K562 (cell line): Measurements from ENCODE around the gene IGLL1. TPM values are rescaled to one million over a fixed set of nuclear protein-coding genes. Genes with fewer than 3 reads are reported as not detected.

Source experiments
- ATAC-seq: fragments of 200-7000 bp; cut with Tn5 transposase; 3 replicates; pipeline ENCODE4 v1.9.1; 2020; ENCODE audit warnings: moderate library complexity
- BruUV-seq: library from RNA; stranded (reverse); fragments of 400-500 nt; replicated peaks from 2 replicates; lab custom pipeline; 2021; lab: Mats Ljungman, UMichigan
- CTCF ChIA-PET: fragments of 300-600 bp; formaldehyde crosslinking; extraction: SDS; loops from one replicate; lab custom pipeline; 2021; ENCODE audit warnings: low intra/inter-chr PET ratio; lab: Yijun Ruan, JAX
- POLR2A ChIA-PET: fragments of 300-600, 350-650 bp; sonication (Branson Sonifier 250); formaldehyde crosslinking; extraction: SDS; loops from one replicate; lab custom pipeline; 2021; ENCODE audit warnings: antibody characterized with exemption, inconsistent platforms; lab: Yijun Ruan, JAX
- DNase-seq, 4 experiments: peaks; one replicate each; pipeline versions ENCODE4 v3.0.0 to v3.0.0-alpha.2; 2011 to 2018; ENCODE audit warnings: low spot score in 3 of 4, mixed read lengths in 3 of 4; ENCODE audit errors: extremely low read depth in 1 of 4
- FAIRE-seq: peaks from 2 replicates; lab custom pipeline; 2011; peaks lifted over from hg19 to GRCh38; lab: Jason Lieb, UNC
- H2AFZ ChIP-seq: 2 replicates; pipeline ENCODE4 v1.6.0; 2011; ENCODE audit warnings: low read depth, low read length, control low read depth, inconsistent platforms
- H3K27ac ChIP-seq: fragments of 200-600 bp; 3 replicates; pipeline ENCODE4 v1.8.0; 2011; ENCODE audit warnings: low read depth, mild to moderate bottlenecking, control low read depth, inconsistent platforms, low read length, moderate library complexity, mixed read lengths; ENCODE audit errors: extremely low read depth
- H3K27me3 ChIP-seq, 2 experiments: fragments of 300-600 bp in 1 of 2; 2 replicates in 1 of 2; 3 replicates in 1 of 2; pipeline versions ENCODE4 v1.6.0 to v1.8.0; 2011; ENCODE audit warnings: inconsistent platforms in 2 of 2, low read length in 2 of 2, mild to moderate bottlenecking in 1 of 2, mixed read lengths in 1 of 2, moderate library complexity in 1 of 2; ENCODE audit not compliant: control insufficient read depth in 2 of 2, insufficient read depth in 2 of 2
- H3K36me3 ChIP-seq: fragments of 300-600 bp; 3 replicates; pipeline ENCODE4 v1.8.0; 2011; ENCODE audit warnings: mild to moderate bottlenecking, low read length, inconsistent platforms; ENCODE audit not compliant: control insufficient read depth, insufficient read depth
- H3K4me1 ChIP-seq, 2 experiments: fragments of 200-600 bp in 1 of 2; replicated peaks in 1 of 2; 2 replicates in 1 of 2; 3 replicates in 1 of 2; pipeline versions ENCODE4 v1.5.1 to v1.8.0; 2011; ENCODE audit warnings: inconsistent platforms in 2 of 2, low read length in 2 of 2, mild to moderate bottlenecking in 1 of 2, mixed read lengths in 1 of 2, moderate library complexity in 1 of 2; ENCODE audit not compliant: control insufficient read depth in 2 of 2, insufficient read depth in 2 of 2
- H3K4me2 ChIP-seq: 2 replicates; pipeline ENCODE4 v1.6.1; 2011; ENCODE audit warnings: low read length, control low read depth, inconsistent platforms, mixed read lengths; ENCODE audit not compliant: insufficient read depth
- H3K4me3 ChIP-seq: fragments of 200-600 bp; sonication (generic), shearing (Covaris generic); 2 replicates; pipeline ENCODE4 v1.5.1; 2016; ENCODE audit warnings: control low read depth, inconsistent platforms
- H3K79me2 ChIP-seq: fragments of 200-600 bp; 3 replicates; pipeline ENCODE4 v1.8.0; 2011; ENCODE audit warnings: low read length, inconsistent platforms; ENCODE audit not compliant: control insufficient read depth, insufficient read depth
- H3K9ac ChIP-seq, 2 experiments: 2 replicates each; pipeline versions ENCODE4 v1.6.0 to v1.6.1; 2011; ENCODE audit warnings: low read depth in 2 of 2, low read length in 2 of 2, control low read depth in 1 of 2, inconsistent platforms in 1 of 2, mild to moderate bottlenecking in 1 of 2, mixed read lengths in 1 of 2; ENCODE audit not compliant: insufficient read depth in 1 of 2
- H3K9me1 ChIP-seq: one replicate; pipeline ENCODE4 v1.6.0; 2011; ENCODE audit warnings: inconsistent platforms, mild to moderate bottlenecking, low read length, moderate library complexity; ENCODE audit not compliant: control insufficient read depth, insufficient read depth
- H3K9me3 ChIP-seq: replicated peaks from 2 replicates; pipeline ENCODE4 v1.5.1; 2011; ENCODE audit warnings: low read depth, low read length, inconsistent platforms; ENCODE audit not compliant: control insufficient read depth, insufficient read depth
- H4K20me1 ChIP-seq: replicated peaks from 2 replicates; pipeline ENCODE4 v1.6.1; 2011; ENCODE audit warnings: low read length, inconsistent platforms, mixed read lengths; ENCODE audit not compliant: control insufficient read depth, insufficient read depth
- HDAC3 ChIP-seq: fragments of 450-650 bp; IDR thresholded peaks from 2 replicates; pipeline ENCODE4 v1.6.1; 2018; ENCODE audit warnings: borderline replicate concordance, mild to moderate bottlenecking, moderate library complexity; ENCODE audit not compliant: partially characterized antibody
- ID3 ChIP-seq, 2 experiments: fragments of 250-450 bp in 1 of 2; fragments of 450-650 bp in 1 of 2; sonication (Bioruptor Pico) in 1 of 2; IDR thresholded peaks; 2 replicates each; pipeline versions ENCODE4 v1.6.1 to v1.8.0; 2016 to 2021; ENCODE audit warnings: mild to moderate bottlenecking in 2 of 2, moderate library complexity in 2 of 2, missing compliant biosample characterization in 1 of 2, missing genetic modification characterization in 1 of 2
- POLR2A ChIP-seq: fragments of 450-650 bp; conservative IDR thresholded peaks from 2 replicates; pipeline ENCODE4 v1.6.1; 2016
- VEZF1 ChIP-seq: fragments of 200-800 bp; sonication (Bioruptor generic); IDR thresholded peaks from 2 replicates; pipeline ENCODE4 v1.6.1; 2017; ENCODE audit warnings: missing genetic modification characterization, missing compliant biosample characterization
- XRCC3 ChIP-seq: fragments of 450-650 bp; IDR thresholded peaks from 2 replicates; pipeline ENCODE4 v1.6.1; 2017; ENCODE audit warnings: mild to moderate bottlenecking, moderate library complexity
- WGBS: fragments of 100-300 bp; shearing (Covaris generic); methylation state at CpG from one replicate; pipeline ENCODE4 v1.1.6; 2016; ENCODE audit warnings: low coverage, mixed read lengths; ENCODE audit not compliant: insufficient coverage; ENCODE audit errors: missing lambda C conversion rate; 5-methylcytosine and 5-hydroxymethylcytosine counted together
- in situ Hi-C: fragments of 300-500 bp; cut with MboI; formaldehyde crosslinking; loops from 4 replicates; pipeline ENCODE4 v1.15.0; 2018; ENCODE audit warnings: inconsistent platforms, mixed read lengths
- intact Hi-C: fragments of 100-400 bp; cut with micrococcal nuclease; formaldehyde crosslinking; loops from 2 replicates; pipeline ENCODE4 v1.14.2; 2022
- polyA plus RNA-seq, 8 experiments: library from polyadenylated mRNA; depleted of rRNA in 4 of 8; stranded (reverse) in 5 of 8; unstranded in 3 of 8; fragments of >200 nt; fragmentation: Nextera tagmentation in 2 of 8; fragmentation: Illumina TruSeq in 1 of 8; extraction: Ambion mirVana in 2 of 8; extraction: Trizol in 1 of 8; gene quantifications; 2 replicates each; pipeline versions ENCODE4 v1.2.1 to v1.2.3, GENCODE V29; 2011 to 2014; ENCODE audit warnings: inconsistent platforms in 1 of 8, missing spikeins in 1 of 8
- total RNA-seq, 7 experiments: library from RNA; depleted of rRNA in 6 of 7; stranded (reverse); fragments of >200 nt in 6 of 7; fragmentation: Illumina TruSeq in 2 of 7; extraction: Trizol in 2 of 7; gene quantifications; 2 replicates each; pipeline versions ENCODE4 v1.2.1 to v1.2.3, GENCODE V29; 2011 to 2021; ENCODE audit warnings: low replicate concordance in 1 of 7

IGLL1 gene
- total and polyA plus RNA-seq, 9 of the 15 experiments (the other 6 are each of a cell fraction or from before 2014, with no cell fraction given) = 0.10 to 0.32 (median 0.20) TPM; not detected in 6

- CTCF ChIA-PET = no interaction called here
- FAIRE-seq = no peak
- peaks cover 59% of the 10 kb centered on the region in 2 experiments for H3K4me1 ChIP-seq
These were observed 45.8 kb downstream of the IGLL1 start for GRCh38 chr22:23534201-23534850.

More at GRCh38 chr22:23534201-23534850, 45.8 kb downstream of the IGLL1 start:
- in situ Hi-C loops = loop anchor here (10.0 kb wide), 1 partner anchor 210 kb away; no protein-coding TSS in a partner anchor
- Histone ChIP-seq H4K20me1 (no peaks in the 10 kb centered on the region), H3K79me2 (no peaks in the 10 kb centered on the region), H3K4me2 (no peak overlapping the region), H2AFZ (peak overlapping the region; percentile 40; the same call in 1 of the 2 replicates), H3K4me3 (no peak overlapping the region), H3K27ac (peak overlapping the region; percentile 61; the same call in 2 of the 3 replicates), H3K9ac (peak overlapping the region in 1 of 2 experiments; percentile 50; a peak in 2 of 4 replicates), H3K27me3 (no peaks in the 10 kb centered on the region), H3K9me3 (no peaks in the 10 kb centered on the region), H3K9me1 (no peaks in the 10 kb centered on the region), H3K36me3 (no peaks in the 10 kb centered on the region)
- DNase-seq (no peak), ATAC-seq (peak; percentile 14)
- peak; percentile 10; the same call in 1 of the 2 replicates for TF ChIP-seq VEZF1 (CRISPR knock-in tag)
- TF ChIP-seq HDAC3 = no peak
- TF ChIP-seq POLR2A = no peak
- no peak for TF ChIP-seq ID3 (CRISPR knock-in tag; IDR thresholded peaks at IDR 0.05)
- TF ChIP-seq ID3 (tag; IDR thresholded peaks at IDR 0.05) = 0 out of 2 replicates have a peak, but pooled peaks have one; percentile 35
- TF ChIP-seq XRCC3 = no peak
- intact Hi-C loops = no loop called here
- no TSS peak for BruUV-seq
- WGBS = 82% methylated on average over 5 of the region's 10 CpGs
- POLR2A ChIA-PET = interaction anchor here (0.6 kb wide), 1 partner anchor 267 kb away, joined by 3 read pairs; no protein-coding TSS in a partner anchor
